ENCODE data around the gene KIAA0586. TPM values are rescaled to one million over a fixed set of nuclear protein-coding genes. Genes with fewer than 3 reads are reported as not detected.
"Not testable (repeated sequence)": the region's sequence is repeated elsewhere in the genome, so short reads cannot be mapped to it uniquely, and the experiment has no call there.

KIAA0586 gene
- total RNA-seq, 2 donors from 2014 or later = 8.9 to 11.9 TPM

DNA sequence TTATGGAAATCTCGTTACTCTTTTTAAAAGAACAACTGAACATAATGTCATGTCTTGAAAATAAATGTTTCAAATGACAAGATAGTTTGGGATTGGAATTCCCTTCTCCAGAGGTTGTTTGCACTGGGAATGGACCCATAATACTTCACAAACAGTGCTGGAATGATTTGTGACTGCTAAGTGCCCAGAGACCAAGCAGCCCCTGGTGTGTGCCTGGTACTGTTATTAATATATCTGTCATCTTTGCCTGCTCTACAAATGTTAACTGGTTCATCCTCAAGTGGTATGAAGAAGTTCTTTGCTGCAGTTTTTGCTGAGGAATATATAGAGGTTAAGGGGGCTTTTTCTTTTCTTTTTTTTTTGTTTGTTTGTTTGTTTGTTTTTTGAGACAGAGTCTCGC, 145.3 kb downstream of the KIAA0586 start:
- no peak overlapping the region for H3K27ac ChIP-seq
- TF ChIP-seq, protein P1, sequence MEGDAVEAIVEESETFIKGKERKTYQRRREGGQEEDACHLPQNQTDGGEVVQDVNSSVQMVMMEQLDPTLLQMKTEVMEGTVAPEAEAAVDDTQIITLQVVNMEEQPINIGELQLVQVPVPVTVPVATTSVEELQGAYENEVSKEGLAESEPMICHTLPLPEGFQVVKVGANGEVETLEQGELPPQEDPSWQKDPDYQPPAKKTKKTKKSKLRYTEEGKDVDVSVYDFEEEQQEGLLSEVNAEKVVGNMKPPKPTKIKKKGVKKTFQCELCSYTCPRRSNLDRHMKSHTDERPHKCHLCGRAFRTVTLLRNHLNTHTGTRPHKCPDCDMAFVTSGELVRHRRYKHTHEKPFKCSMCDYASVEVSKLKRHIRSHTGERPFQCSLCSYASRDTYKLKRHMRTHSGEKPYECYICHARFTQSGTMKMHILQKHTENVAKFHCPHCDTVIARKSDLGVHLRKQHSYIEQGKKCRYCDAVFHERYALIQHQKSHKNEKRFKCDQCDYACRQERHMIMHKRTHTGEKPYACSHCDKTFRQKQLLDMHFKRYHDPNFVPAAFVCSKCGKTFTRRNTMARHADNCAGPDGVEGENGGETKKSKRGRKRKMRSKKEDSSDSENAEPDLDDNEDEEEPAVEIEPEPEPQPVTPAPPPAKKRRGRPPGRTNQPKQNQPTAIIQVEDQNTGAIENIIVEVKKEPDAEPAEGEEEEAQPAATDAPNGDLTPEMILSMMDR (IDR thresholded peaks at IDR 0.05) = no peak
- no peaks in the 10 kb centered on the region for H3K27me3 ChIP-seq
- no peaks in the 10 kb centered on the region for H3K4me1 ChIP-seq
- no peaks in the 10 kb centered on the region for H3K36me3 ChIP-seq
- DNase-seq (ENCODE audit: low spot score) = no peak
- no peak overlapping the region for H3K4me3 ChIP-seq
- no peaks in the 10 kb centered on the region for H3K9me3 ChIP-seq

DNA sequence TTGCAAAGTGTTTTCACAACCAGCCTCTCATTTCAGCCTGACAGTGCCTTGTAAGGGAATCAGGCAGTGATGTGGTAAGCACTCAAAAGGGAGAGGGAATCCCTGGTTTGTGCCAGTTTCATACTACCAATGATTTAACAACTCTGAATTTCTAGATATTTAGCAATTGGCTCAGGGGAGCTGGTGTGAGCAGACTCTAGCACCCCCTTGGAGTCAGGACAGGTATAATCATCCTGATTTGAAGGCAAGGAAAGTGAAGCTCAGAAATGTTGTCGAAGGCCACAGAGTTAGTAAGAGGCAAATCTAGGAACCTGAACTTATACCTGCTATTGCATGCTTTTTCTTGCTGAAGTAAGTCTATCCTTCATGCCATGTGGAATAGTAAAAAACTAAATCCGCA, 147.1 kb downstream of the KIAA0586 start:
- H3K9me3 ChIP-seq = no peaks in the 10 kb centered on the region
- no peaks in the 10 kb centered on the region for H3K27me3 ChIP-seq
- no peak overlapping the region for H3K27ac ChIP-seq
- H3K4me1 ChIP-seq = no peaks in the 10 kb centered on the region
- TF ChIP-seq, protein P1 (IDR thresholded peaks at IDR 0.05) = no peak
- DNase-seq (ENCODE audit: low spot score) = no peak
- no peak overlapping the region for H3K4me3 ChIP-seq
- H3K36me3 ChIP-seq = no peaks in the 10 kb centered on the region

DNA sequence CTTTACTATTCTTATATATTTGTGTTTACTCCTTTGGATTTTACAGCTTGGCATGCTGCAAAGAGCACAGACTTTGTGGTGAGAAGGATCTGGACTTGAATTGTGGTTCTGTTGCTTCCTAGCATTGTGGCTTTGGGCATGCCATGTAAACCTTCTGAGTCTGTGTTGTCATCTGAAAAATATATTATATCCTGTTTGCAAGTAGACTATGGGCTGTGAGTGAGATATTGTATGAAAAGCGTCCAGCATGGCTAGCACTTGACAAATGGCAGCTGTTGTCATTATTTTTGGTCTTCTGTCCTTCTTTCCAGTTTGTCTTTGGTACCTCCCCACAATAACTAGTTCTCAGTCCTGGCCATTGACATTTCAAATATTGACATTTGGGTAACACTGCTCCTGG, 148.4 kb downstream of the KIAA0586 start:
- TF ChIP-seq, protein P1 (IDR thresholded peaks at IDR 0.05) = no peak
- Histone ChIP-seq H3K27me3 (no peaks in the 10 kb centered on the region), H3K27ac (no peak overlapping the region), H3K4me1 (no peaks in the 10 kb centered on the region), H3K36me3 (no peaks in the 10 kb centered on the region), H3K9me3 (no peaks in the 10 kb centered on the region), H3K4me3 (no peak overlapping the region)
- DNase-seq (ENCODE audit: low spot score) = no peak

DNA sequence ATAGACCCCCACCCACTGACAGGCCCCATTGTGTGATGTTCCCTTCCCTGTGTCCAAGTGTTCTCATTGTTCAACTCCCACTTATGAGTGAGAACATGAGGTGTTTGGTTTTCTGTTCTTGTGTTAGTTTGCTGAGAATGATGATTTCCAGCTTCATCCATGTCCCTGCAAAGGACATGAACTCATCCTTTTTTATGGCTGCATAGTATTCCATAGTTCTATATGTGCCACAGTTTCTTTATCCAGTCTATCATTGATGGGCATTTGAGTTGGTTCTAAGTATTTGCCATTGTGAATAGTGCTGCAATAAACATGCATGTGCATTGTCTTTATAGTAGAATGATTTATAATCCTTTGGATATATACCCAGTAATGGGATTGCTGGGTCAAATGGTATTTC, 152.5 kb downstream of the KIAA0586 start:
- not testable (repeated sequence) for H3K36me3 ChIP-seq; DNase-seq (ENCODE audit: low spot score)

DNA sequence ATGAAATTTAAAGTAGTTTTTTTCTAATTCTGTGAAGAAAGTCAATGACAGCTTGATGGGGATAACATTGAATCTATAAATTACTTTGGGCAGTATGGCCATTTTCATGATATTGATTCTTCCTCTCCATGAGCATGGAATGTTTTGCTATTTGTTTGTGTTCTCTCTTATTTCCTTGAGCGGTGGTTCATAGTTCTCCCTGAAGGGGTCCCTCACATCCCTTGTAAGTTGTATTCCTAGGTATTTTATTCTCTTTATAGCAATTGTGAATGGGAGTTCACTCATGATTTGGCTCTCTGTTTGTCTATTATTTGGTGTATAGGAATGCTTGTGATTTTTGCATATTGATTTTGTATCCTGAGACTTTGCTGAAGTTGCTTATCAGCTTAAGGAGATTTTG, 153.9 kb downstream of the KIAA0586 start:
- not testable (repeated sequence) for H3K4me3 ChIP-seq; DNase-seq (ENCODE audit: low spot score); H3K27me3 ChIP-seq; H3K27ac ChIP-seq; H3K4me1 ChIP-seq; H3K36me3 ChIP-seq; H3K9me3 ChIP-seq

More for the DNA sequence above, 152.5 kb downstream of the KIAA0586 start:
- not testable (repeated sequence) for H3K27me3 ChIP-seq, H3K4me3 ChIP-seq, H3K4me1 ChIP-seq, H3K27ac ChIP-seq, H3K9me3 ChIP-seq

DNA sequence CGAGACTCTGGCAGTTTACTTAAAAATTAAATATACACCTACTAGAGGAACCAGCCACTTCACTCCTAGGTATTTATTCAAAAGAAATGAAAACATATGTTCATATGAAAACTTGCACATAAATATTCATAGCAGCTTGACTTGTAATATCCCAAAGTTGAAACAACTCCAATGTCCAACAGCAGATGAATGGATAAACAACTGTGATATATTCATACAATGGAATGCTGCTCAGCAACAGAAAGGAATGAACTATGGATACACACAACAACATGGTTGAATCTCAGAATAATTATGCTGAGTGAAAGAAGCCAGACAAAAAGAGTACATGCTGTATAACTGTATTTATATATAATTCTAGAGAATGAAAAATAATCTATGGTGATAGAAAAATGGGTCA, 156.9 kb downstream of the KIAA0586 start:
- TF ChIP-seq, protein P1 (IDR thresholded peaks at IDR 0.05) = no peak
- Histone ChIP-seq H3K36me3 (no peaks in the 10 kb centered on the region), H3K27ac (no peak overlapping the region), H3K9me3 (no peaks in the 10 kb centered on the region), H3K4me1 (no peaks in the 10 kb centered on the region), H3K4me3 (no peak overlapping the region), H3K27me3 (no peaks in the 10 kb centered on the region)
- no peak for DNase-seq (ENCODE audit: low spot score)

DNA sequence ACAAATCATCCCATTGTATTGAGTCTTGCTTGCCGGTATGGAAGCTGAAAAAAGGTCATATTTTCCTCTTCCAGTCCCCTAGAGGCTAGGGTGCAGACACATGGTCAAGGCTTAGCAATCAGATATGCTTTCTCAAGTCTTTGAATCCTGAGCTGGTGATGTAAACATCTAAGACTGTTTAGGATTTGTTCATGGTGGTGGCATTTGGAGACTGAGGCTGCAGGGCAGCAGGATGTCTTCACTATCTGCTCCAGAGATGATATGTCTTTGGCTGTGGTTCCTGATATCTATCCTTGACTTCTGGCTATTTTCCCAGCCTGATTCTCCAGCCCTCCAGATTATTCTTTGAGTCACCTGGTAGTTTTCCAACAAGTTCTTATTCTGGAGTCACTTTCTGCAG, 159.8 kb downstream of the KIAA0586 start:
- no peak overlapping the region for H3K4me3 ChIP-seq
- DNase-seq (ENCODE audit: low spot score) = no peak
- H3K9me3 ChIP-seq = no peaks in the 10 kb centered on the region
- H3K27ac ChIP-seq = no peak overlapping the region
- no peaks in the 10 kb centered on the region for H3K36me3 ChIP-seq
- no peaks in the 10 kb centered on the region for H3K4me1 ChIP-seq
- TF ChIP-seq, protein P1 (IDR thresholded peaks at IDR 0.05) = no peak
- no peaks in the 10 kb centered on the region for H3K27me3 ChIP-seq

DNA sequence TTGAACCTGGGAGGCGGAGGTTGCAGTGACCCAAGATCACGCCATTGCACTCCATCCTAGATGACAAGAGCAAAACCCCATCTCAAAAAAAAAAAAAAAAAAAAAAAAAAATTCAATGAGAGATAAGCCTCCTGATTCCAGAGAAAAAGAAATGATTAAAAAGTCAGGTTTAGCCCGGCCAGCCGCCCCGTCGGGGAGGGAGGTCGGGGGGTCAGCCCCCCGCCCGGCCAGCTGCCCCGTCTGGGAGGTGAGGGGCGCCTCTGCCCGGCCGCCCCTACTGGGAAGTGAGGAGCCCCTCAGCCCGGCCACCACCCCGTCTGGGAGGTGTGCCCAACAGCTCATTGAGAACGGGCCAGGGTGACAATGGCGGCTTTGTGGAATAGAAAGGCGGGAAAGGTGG, 160.8 kb downstream of the KIAA0586 start:
- not testable (repeated sequence) for H3K4me1 ChIP-seq; H3K9me3 ChIP-seq; H3K4me3 ChIP-seq; H3K27me3 ChIP-seq; H3K27ac ChIP-seq; H3K36me3 ChIP-seq; DNase-seq (ENCODE audit: low spot score)

All from right atrium auricular region (tissue), 2 donors.